HEK293T (cell line): ENCODE measurements around the gene MED15.
"Not testable (repeated sequence)": the region's sequence is repeated elsewhere in the genome, so short reads cannot be mapped to it uniquely, and the experiment has no call there.

ENCODE experiments used
- CTCF ChIA-PET: fragments of 350-600 bp; formaldehyde crosslinking; extraction: SDS; loops from one replicate; lab custom pipeline; 2021; ENCODE audit warnings: antibody characterized with exemption, inconsistent platforms; lab: Yijun Ruan, JAX
- POLR2A ChIA-PET: fragments of 350-600 bp; formaldehyde crosslinking; extraction: SDS; loops from one replicate; lab custom pipeline; 2020; ENCODE audit warnings: antibody characterized with exemption, inconsistent platforms; lab: Yijun Ruan, JAX
- DNase-seq: peaks from one replicate; pipeline ENCODE4 v3.0.0; 2012; ENCODE audit warnings: mixed read lengths; ENCODE audit errors: extremely low spot score
- ARNT ChIP-seq: fragments of 450-650 bp; IDR thresholded peaks from 2 replicates; pipeline ENCODE4 v1.6.1; 2017; ENCODE audit warnings: mild to moderate bottlenecking
- BHLHE40 ChIP-seq: fragments of 450-650 bp; IDR thresholded peaks from 2 replicates; pipeline ENCODE4 v1.6.1; 2016; ENCODE audit warnings: mild to moderate bottlenecking, moderate library complexity, borderline replicate concordance
- CTBP1 ChIP-seq: fragments of 450-650 bp; IDR thresholded peaks from 2 replicates; pipeline ENCODE4 v1.6.1; 2016; ENCODE audit warnings: borderline replicate concordance
- ELF4 ChIP-seq: fragments of 450-650 bp; IDR thresholded peaks from 2 replicates; pipeline ENCODE4 v1.6.1; 2017; ENCODE audit warnings: antibody characterized with exemption
- FOXA1 ChIP-seq: fragments of 450-650 bp; IDR thresholded peaks from 2 replicates; pipeline ENCODE4 v1.6.1; 2016; ENCODE audit warnings: mild to moderate bottlenecking
- FOXK2 ChIP-seq: fragments of 450-650 bp; IDR thresholded peaks from 2 replicates; pipeline ENCODE4 v1.6.1; 2016; ENCODE audit warnings: mild to moderate bottlenecking
- FOXM1 ChIP-seq: fragments of 450-650 bp; IDR thresholded peaks from 2 replicates; pipeline ENCODE4 v1.6.1; 2017; ENCODE audit warnings: mild to moderate bottlenecking, borderline replicate concordance
- HDGF ChIP-seq: fragments of 450-650 bp; IDR thresholded peaks from 2 replicates; pipeline ENCODE4 v1.6.1; 2017; ENCODE audit warnings: antibody characterized with exemption, borderline replicate concordance
- L3MBTL2 ChIP-seq: fragments of 450-650 bp; conservative IDR thresholded peaks from 2 replicates; pipeline ENCODE4 v1.6.1; 2016; ENCODE audit warnings: mild to moderate bottlenecking
- LEF1 ChIP-seq: fragments of 450-650 bp; IDR thresholded peaks from 2 replicates; pipeline ENCODE4 v1.6.1; 2017; ENCODE audit warnings: mild to moderate bottlenecking, borderline replicate concordance
- NFRKB ChIP-seq: fragments of 450-650 bp; IDR thresholded peaks from 2 replicates; pipeline ENCODE4 v1.6.1; 2016; ENCODE audit warnings: mild to moderate bottlenecking, moderate library complexity
- PKNOX1 ChIP-seq: fragments of 450-650 bp; IDR thresholded peaks from 2 replicates; pipeline ENCODE4 v1.6.1; 2016
- SP1 ChIP-seq: fragments of 450-650 bp; IDR thresholded peaks from 2 replicates; pipeline ENCODE4 v1.6.1; 2017
- SUZ12 ChIP-seq: fragments of 450-650 bp; IDR thresholded peaks from 2 replicates; pipeline ENCODE4 v1.6.1; 2016; ENCODE audit warnings: mild to moderate bottlenecking
- TARDBP ChIP-seq: fragments of 450-650 bp; IDR thresholded peaks from 2 replicates; pipeline ENCODE4 v1.6.1; 2016
- ZNF384 ChIP-seq: fragments of 450-650 bp; IDR thresholded peaks from 2 replicates; pipeline ENCODE4 v1.6.1; 2016

MED15 gene

GRCh38 chr22:20479612-20480196 is 27.7 kb upstream of the MED15 start:
- ChIA-PET POLR2A (no interaction called here), CTCF (interaction anchor here (0.6 kb wide), 1 partner anchor 432 kb away, joined by 3 read pairs; no protein-coding TSS in a partner anchor)
- no peak for TF ChIP-seq ARNT
- TF ChIP-seq L3MBTL2 = no peak
- no peak for TF ChIP-seq LEF1
- no peak for TF ChIP-seq ELF4
- TF ChIP-seq ZNF384 = no peak
- TF ChIP-seq HDGF = no peak
- TF ChIP-seq FOXA1 = no peak
- no peak for TF ChIP-seq CTBP1
- no peak for TF ChIP-seq NFRKB
- no peak for TF ChIP-seq SP1
- no peak for TF ChIP-seq BHLHE40
- no peak for DNase-seq

- DNase-seq, CTCF ChIA-PET, POLR2A ChIA-PET: not testable (repeated sequence)
Observed at GRCh38 chr22:20483143-20483506, 24.3 kb upstream of the MED15 start.

DNA sequence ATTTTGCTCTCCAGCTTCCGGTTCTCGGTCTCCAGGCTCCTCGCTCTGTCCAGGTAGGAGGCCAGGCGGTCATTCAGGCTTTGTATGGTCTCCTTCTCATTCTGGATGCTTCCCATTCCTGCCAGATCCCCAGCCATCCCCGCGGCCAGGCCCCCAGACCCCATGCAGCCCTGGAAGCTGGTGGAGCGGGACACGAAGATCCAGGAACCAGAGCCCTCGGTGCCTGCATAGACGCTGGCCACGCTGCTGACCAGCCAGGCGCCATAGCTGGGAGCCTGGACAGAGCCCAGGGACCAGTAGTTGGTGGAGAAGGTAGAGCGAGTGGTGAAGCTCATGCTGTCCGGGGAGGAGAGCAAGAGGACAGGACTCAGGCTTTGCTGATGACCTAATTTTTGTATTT is 23.6 kb upstream of the MED15 start:
- TF ChIP-seq SP1 (no peak), L3MBTL2 (no peak), ARNT (no peak), PKNOX1 (no peak), ZNF384 (no peak), HDGF (no peak), ELF4 (no peak), SUZ12 (no peak), FOXM1 (no peak), FOXA1 (no peak), FOXK2 (no peak), TARDBP (no peak), NFRKB (no peak), BHLHE40 (no peak)
- no peak for DNase-seq
- ChIA-PET POLR2A (no interaction called here), CTCF (interaction anchor here (1.0 kb wide), 1 partner anchor 49 kb away, joined by 3 read pairs; no protein-coding TSS in a partner anchor)

DNA sequence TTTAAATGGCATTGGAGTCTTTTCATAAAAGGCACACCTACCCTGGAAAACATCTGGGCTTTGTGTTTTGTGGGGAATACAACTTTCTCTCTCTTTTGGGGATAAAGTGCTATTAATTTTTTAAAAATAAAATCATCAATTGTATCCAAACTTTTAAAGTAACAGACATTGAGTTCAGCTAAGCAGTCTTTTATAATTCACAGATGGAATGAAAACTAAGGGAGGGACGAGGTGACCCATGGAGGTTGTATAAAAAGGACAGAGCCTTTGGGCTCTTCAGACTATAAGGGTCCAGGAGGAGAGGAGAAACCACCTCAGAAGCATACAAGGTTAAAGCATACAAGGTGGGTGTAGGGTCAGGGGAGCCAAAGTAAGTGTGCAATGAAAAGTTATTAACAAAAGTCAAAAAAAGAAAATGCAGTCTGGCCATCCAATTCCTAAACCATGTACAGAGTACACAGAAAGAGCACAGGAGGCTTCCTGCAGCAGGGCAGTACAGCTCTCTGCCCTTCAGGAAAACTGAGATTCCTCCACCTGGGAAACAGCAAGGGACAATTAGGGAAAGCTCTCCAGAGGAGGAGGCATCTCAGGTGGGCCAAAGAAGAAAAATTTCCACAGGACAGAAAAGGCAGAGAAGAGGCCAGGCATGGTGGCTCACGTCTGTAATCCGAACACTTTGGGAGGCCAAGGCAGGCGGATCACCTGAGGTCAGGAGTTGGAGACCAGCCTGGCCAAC is 22.3 kb upstream of the MED15 start:
- TF ChIP-seq BHLHE40 (no peak), NFRKB (no peak), CTBP1 (no peak), TARDBP (no peak), FOXK2 (no peak)
- DNase-seq = no peak
- POLR2A ChIA-PET = no interaction called here
- CTCF ChIA-PET = interaction anchor here (0.6 to 1.0 kb wide), 3 partner anchors 15 to 130 kb away, joined by 3 to 6 read pairs (median 4); no protein-coding TSS in a partner anchor

DNA sequence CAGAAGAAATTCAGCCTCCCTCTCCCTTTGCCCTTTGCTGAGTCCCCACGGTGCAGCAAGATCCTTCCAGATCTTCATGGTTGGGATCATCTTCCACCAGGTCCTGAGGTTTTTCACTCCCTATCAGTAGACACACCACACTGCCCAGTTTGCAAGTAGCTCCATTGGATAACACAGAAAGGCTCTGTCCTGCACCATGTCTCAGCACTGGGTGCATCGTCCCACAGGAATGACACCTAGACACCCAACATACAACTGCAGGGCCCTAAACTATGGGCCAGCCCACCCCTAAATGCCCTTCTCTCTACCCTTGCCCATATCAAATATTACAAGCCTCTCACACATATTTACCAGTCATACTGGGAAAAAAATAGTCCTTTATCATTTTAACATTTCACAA is 21.2 kb upstream of the MED15 start:
- TF ChIP-seq TARDBP (no peak), LEF1 (no peak), FOXK2 (no peak), CTBP1 (no peak), BHLHE40 (no peak), FOXA1 (no peak), ARNT (no peak), L3MBTL2 (no peak), FOXM1 (no peak), NFRKB (no peak), HDGF (no peak), SP1 (no peak)
- POLR2A ChIA-PET = no interaction called here
- no peak for DNase-seq
- CTCF ChIA-PET = no interaction called here

- CTCF ChIA-PET = no interaction called here
- TF ChIP-seq ZNF384 (no peak), NFRKB (no peak), LEF1 (no peak), ARNT (no peak), FOXM1 (no peak), FOXK2 (no peak), SP1 (no peak), HDGF (no peak), CTBP1 (no peak), PKNOX1 (no peak), TARDBP (no peak), SUZ12 (no peak), FOXA1 (no peak), L3MBTL2 (no peak), BHLHE40 (no peak), ELF4 (no peak)
- no peak for DNase-seq
- POLR2A ChIA-PET = no interaction called here
Observed at GRCh38 chr22:20487715-20488114, 19.7 kb upstream of the MED15 start.
